Upper lobe of left lung (tissue), 6 donors: Measurements from ENCODE around the gene SH3GL3. TPM values are rescaled to one million over a fixed set of nuclear protein-coding genes. Genes with fewer than 3 reads are reported as not detected.

Experiments
- ATAC-seq, 2 donors: fragments of 200-7000 bp; cut with Tn5 transposase; one replicate each; pipeline ENCODE4 v1.9.1; 2022; ENCODE audit warnings: mild to moderate bottlenecking in 2 of 2, moderate library complexity in 2 of 2; ENCODE audit not compliant: low FRiP score in 2 of 2
- DNase-seq, 2 donors: peaks; one replicate each; pipeline ENCODE4 v3.0.0-alpha.2; 2019 to 2020
- H3K27ac ChIP-seq, 4 donors: fragments of 200-600 bp; sonication (generic); one replicate each; pipeline ENCODE4 v1.5.1; 2016 to 2019
- H3K27me3 ChIP-seq, 4 donors: fragments of 200-600 bp; sonication (generic); one replicate each; pipeline ENCODE4 v1.5.1; 2017 to 2019
- H3K36me3 ChIP-seq, 4 donors: fragments of 200-600 bp; sonication (generic); one replicate each; pipeline ENCODE4 v1.5.1; 2016 to 2019
- H3K4me1 ChIP-seq, 4 donors: fragments of 200-600 bp; sonication (generic); one replicate each; pipeline ENCODE4 v1.5.1; 2018 to 2019
- H3K4me3 ChIP-seq, 4 donors: fragments of 200-600 bp; sonication (generic); one replicate each; pipeline ENCODE4 v1.5.1; 2017 to 2019; ENCODE audit warnings: mild to moderate bottlenecking in 2 of 4, moderate library complexity in 1 of 4
- H3K9me3 ChIP-seq, 4 donors: fragments of 200-600 bp; sonication (generic); one replicate each; pipeline ENCODE4 v1.5.1; 2018 to 2019
- EP300 ChIP-seq, 4 donors: sonication (generic); formaldehyde crosslinking; IDR thresholded peaks; one replicate each; pipeline ENCODE4 v1.5.1; 2017; ENCODE audit warnings: antibody characterized with exemption in 4 of 4, control low read depth in 2 of 4
- POLR2A ChIP-seq, 4 donors: fragments of 450-650 bp; IDR thresholded peaks; one replicate each; pipeline ENCODE4 v1.5.1; 2016 to 2017; ENCODE audit warnings: antibody characterized with exemption in 4 of 4, mild to moderate bottlenecking in 2 of 4
- POLR2AphosphoS5 ChIP-seq, 2 donors: sonication (generic); formaldehyde crosslinking; IDR thresholded peaks; one replicate each; pipeline ENCODE4 v1.5.1; 2017; ENCODE audit warnings: antibody characterized with exemption in 2 of 2
- WGBS, 2 donors: methylation state at CpG; one replicate each; pipeline ENCODE4 v1.1.5; 2017 to 2018; 5-methylcytosine and 5-hydroxymethylcytosine counted together
- total RNA-seq, 6 donors: library from RNA; depleted of rRNA in 4 of 6; stranded (reverse); fragments of >200 nt in 4 of 6; gene quantifications; one replicate each; pipeline versions ENCODE4 v1.1.0 to v1.2.1, GENCODE V29; 2016 to 2021
- TF ChIP-seq, protein P1 (sequence below), 6 experiments: fragments of 450-650 bp in 4 of 6; fragments of 200-600 bp in 2 of 6; sonication (generic) in 2 of 6; IDR thresholded peaks; one replicate each; pipeline ENCODE4 v1.5.1; 2016 to 2019; ENCODE audit warnings: antibody characterized with exemption in 6 of 6
- donor health status: DM: no; HTN: no; CAD: no; lungs with moderate emphysema.
- donor health status: DM: no; HTN: yes; CAD: no; lungs with severe emphysema.

The SH3GL3 gene
- total RNA-seq, 6 donors from 2014 or later: 1.8 to 5.5 (median 2.2) TPM; not detected in 1

DNA sequence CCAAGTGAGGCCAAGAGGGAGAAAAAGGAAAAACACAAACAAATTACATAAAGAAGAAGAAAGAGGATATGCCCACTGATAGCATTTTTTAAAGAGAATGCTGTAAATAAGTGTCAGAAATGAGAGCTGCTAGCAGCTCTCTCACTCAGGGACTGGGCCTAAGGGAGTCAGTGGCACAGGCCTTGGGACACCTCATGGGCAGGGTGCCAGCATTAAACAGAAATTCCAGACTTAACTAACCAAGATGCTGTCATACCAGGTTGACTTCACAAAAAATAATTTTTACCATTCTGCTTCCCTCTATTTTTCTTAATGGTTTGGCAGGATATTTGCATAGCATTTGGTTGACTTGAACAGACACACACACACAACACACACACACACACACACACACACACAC is 114.5 kb downstream of the SH3GL3 start:
- ATAC-seq (no peak), DNase-seq (no peak)
- H3K27me3 ChIP-seq: no peaks in the 10 kb centered on the region
- no peaks in the 10 kb centered on the region for H3K9me3 ChIP-seq
- no peaks in the 10 kb centered on the region for H3K36me3 ChIP-seq
- H3K27ac ChIP-seq: no peak overlapping the region
- no peak overlapping the region for H3K4me3 ChIP-seq
- H3K4me1 ChIP-seq: no peaks in the 10 kb centered on the region
- TF ChIP-seq, protein P1, sequence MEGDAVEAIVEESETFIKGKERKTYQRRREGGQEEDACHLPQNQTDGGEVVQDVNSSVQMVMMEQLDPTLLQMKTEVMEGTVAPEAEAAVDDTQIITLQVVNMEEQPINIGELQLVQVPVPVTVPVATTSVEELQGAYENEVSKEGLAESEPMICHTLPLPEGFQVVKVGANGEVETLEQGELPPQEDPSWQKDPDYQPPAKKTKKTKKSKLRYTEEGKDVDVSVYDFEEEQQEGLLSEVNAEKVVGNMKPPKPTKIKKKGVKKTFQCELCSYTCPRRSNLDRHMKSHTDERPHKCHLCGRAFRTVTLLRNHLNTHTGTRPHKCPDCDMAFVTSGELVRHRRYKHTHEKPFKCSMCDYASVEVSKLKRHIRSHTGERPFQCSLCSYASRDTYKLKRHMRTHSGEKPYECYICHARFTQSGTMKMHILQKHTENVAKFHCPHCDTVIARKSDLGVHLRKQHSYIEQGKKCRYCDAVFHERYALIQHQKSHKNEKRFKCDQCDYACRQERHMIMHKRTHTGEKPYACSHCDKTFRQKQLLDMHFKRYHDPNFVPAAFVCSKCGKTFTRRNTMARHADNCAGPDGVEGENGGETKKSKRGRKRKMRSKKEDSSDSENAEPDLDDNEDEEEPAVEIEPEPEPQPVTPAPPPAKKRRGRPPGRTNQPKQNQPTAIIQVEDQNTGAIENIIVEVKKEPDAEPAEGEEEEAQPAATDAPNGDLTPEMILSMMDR (IDR thresholded peaks at IDR 0.05): no peak
- no peak for TF ChIP-seq POLR2A (IDR thresholded peaks at IDR 0.05)
- no peak for TF ChIP-seq POLR2AphosphoS5 (IDR thresholded peaks at IDR 0.05)
- TF ChIP-seq EP300 (IDR thresholded peaks at IDR 0.05): no peak

DNA sequence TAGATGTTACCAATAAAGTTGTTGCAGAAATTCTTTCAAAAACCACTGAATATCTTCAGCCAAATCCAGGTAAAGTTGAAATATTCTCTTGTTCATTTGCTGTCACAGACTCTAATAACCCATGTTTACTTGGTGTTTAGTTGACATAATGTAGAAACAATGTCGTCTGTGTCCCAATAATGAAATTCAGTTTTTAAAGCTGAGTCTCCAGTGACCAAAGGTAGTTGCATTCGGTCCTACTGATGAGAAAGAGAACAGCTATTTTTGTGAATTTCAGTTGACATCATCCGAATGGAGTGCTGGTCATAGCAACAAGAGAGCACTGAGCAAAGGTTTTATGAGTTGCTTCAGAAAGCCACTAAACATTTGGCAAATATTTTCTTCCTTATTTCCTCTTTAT is 118.0 kb downstream of the SH3GL3 start:
- Histone ChIP-seq H3K4me3 (no peak overlapping the region), H3K27me3 (no peaks in the 10 kb centered on the region), H3K4me1 (no peaks in the 10 kb centered on the region), H3K9me3 (no peaks in the 10 kb centered on the region), H3K27ac (no peak overlapping the region), H3K36me3 (no peaks in the 10 kb centered on the region)
- TF ChIP-seq POLR2AphosphoS5 (IDR thresholded peaks at IDR 0.05) (no peak), EP300 (IDR thresholded peaks at IDR 0.05) (no peak), POLR2A (IDR thresholded peaks at IDR 0.05) (no peak)
- TF ChIP-seq, protein P1 (IDR thresholded peaks at IDR 0.05): no peak
- 67 to 75% methylated on average over 3 of the region's 3 CpGs for WGBS, 2 donors
- ATAC-seq (no peak), DNase-seq (no peak)

DNA sequence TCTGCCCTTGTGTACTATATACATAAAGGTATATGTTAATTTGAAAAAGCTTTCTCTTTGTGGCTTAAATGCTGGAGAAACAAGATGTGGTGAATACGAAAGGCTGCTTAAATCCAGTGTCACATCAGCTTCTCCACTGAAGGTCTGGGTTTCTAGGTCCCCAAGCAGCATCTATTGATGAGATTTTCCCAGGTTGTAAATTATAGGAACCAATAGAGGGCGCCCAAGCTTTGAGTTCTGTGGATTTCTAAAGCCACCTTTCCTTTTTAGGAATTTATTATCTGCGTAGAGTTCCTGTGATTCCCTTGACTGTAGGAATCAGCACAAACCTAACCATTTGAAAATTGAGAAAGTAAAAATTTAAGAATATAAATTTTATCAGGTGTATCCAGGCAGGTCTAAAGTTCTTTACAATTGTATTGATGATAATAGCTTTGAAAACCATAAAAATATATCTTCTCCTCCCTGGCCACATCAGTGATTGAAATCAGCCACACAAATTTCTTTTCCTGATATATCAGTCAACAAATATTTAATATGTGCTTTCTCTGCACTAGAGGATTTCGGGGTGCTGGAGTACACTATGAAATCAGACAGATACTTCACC is 118.5 kb downstream of the SH3GL3 start:
- WGBS, 2 donors: 30 to 34% methylated on average over 4 of the region's 4 CpGs
- DNase-seq (no peak), ATAC-seq (no peak)
- TF ChIP-seq POLR2AphosphoS5 (IDR thresholded peaks at IDR 0.05): no peak
- TF ChIP-seq, protein P1 (IDR thresholded peaks at IDR 0.05): peak in 5 of 6 experiments; percentile 24 to 47 (median 30)
- Histone ChIP-seq H3K27ac (no peak overlapping the region), H3K4me1 (no peaks in the 10 kb centered on the region), H3K9me3 (no peaks in the 10 kb centered on the region), H3K4me3 (no peak overlapping the region), H3K27me3 (no peaks in the 10 kb centered on the region), H3K36me3 (no peaks in the 10 kb centered on the region)

DNA sequence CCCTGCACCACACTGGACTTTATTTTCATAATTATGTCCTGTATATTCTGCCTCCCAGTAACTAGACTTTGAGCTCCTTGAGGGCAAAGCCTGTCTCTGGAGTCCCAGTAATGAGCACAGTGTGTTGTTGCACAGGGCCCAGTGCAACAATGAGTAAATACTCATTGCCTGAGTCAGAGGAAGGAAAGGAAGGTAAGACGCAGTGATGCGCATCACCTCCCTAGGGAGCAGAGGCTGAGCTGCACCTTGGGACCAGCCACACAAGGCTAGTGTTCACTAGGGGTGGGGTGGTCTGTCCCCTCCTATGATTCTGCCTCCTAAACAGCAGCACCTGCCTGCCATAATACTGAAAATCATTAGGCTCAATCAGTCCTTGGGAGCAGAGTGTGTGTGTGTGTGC is 120.2 kb downstream of the SH3GL3 start:
- Histone ChIP-seq H3K36me3 (no peaks in the 10 kb centered on the region), H3K4me1 (no peaks in the 10 kb centered on the region), H3K9me3 (no peaks in the 10 kb centered on the region), H3K27me3 (no peaks in the 10 kb centered on the region), H3K27ac (no peak overlapping the region), H3K4me3 (no peak overlapping the region)
- TF ChIP-seq EP300 (IDR thresholded peaks at IDR 0.05) (no peak), POLR2A (IDR thresholded peaks at IDR 0.05) (no peak), POLR2AphosphoS5 (IDR thresholded peaks at IDR 0.05) (no peak)
- TF ChIP-seq, protein P1 (IDR thresholded peaks at IDR 0.05): no peak
- DNase-seq (no peak), ATAC-seq (no peak)
- 68 to 94% methylated on average over 2 of the region's 2 CpGs for WGBS, 2 donors

DNA sequence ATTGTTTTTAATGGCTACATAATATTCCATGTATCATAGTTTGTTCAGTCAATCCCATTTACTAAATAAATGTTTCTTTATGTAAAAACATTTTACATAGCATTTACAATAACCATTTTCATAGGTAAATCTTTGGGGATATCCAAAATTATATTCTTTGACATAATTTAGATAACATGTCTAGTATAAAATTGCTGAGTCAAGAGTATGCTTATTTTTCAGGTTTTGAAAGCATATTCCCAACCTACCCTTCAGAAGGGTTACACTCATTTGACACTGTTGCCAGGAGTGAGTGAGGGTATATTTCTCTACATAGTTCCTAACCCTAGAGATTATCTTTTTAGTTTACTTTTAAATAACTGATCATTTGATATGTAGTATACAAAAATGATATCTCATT is 122.2 kb downstream of the SH3GL3 start:
- H3K36me3 ChIP-seq: no peaks in the 10 kb centered on the region
- no peak overlapping the region for H3K4me3 ChIP-seq
- H3K27me3 ChIP-seq: no peaks in the 10 kb centered on the region
- TF ChIP-seq POLR2A (IDR thresholded peaks at IDR 0.05): no peak
- no peak for TF ChIP-seq POLR2AphosphoS5 (IDR thresholded peaks at IDR 0.05)
- TF ChIP-seq, protein P1 (IDR thresholded peaks at IDR 0.05): no peak
- TF ChIP-seq EP300 (IDR thresholded peaks at IDR 0.05): no peak
- no peaks in the 10 kb centered on the region for H3K4me1 ChIP-seq
- H3K27ac ChIP-seq: no peak overlapping the region
- no peaks in the 10 kb centered on the region for H3K9me3 ChIP-seq
- ATAC-seq: no peak
- DNase-seq: no peak
